Measurements from ENCODE around the gene RAB3GAP1. TPM values are rescaled to one million over a fixed set of nuclear protein-coding genes. Genes with fewer than 3 reads are reported as not detected.

RAB3GAP1 gene
- total and polyA plus RNA-seq, 12 donors, result 12.9 to 48.5 (median 33.8) TPM

GRCh38 chr2:135150725-135151124, 98.6 kb downstream of the RAB3GAP1 start:
- Histone ChIP-seq H3K4me1 (replicated peaks in 1 of 2) (peaks cover 7 to 8% of the 10 kb centered on the region in 2 donors), H3K36me3 (replicated peaks in 1 of 2) (peaks cover 0 to 42% of the 10 kb centered on the region in 2 donors), H3K27me3 (no peaks in the 10 kb centered on the region), H3K27ac (no peak overlapping the region), H3K4me3 (no peak overlapping the region), H3K9me3 (replicated peaks in 1 of 3) (no peaks in the 10 kb centered on the region)
- intact Hi-C loops (cut with DNase I), result no loop called here
- no peak for TF ChIP-seq POLR2A (IDR thresholded peaks at IDR 0.05)
- TF ChIP-seq CTCF (IDR thresholded peaks at IDR 0.05), result no peak
- DNase-seq, result no peak
- 86 to 95% (median 88%) methylated on average over 1 of the region's 1 CpG for WGBS, 4 donors

GRCh38 chr2:135151615-135152014, 99.5 kb downstream of the RAB3GAP1 start:
- H3K4me1 ChIP-seq (replicated peaks in 1 of 2), result peaks cover 7 to 8% of the 10 kb centered on the region in 2 donors
- no peak for DNase-seq
- TF ChIP-seq POLR2A (IDR thresholded peaks at IDR 0.05) (no peak), CTCF (IDR thresholded peaks at IDR 0.05) (no peak)
- intact Hi-C loops (cut with DNase I), result no loop called here
- peaks cover 0 to 42% of the 10 kb centered on the region in 2 donors for H3K36me3 ChIP-seq (replicated peaks in 1 of 2)
- H3K27me3 ChIP-seq, result no peaks in the 10 kb centered on the region
- no peaks in the 10 kb centered on the region for H3K9me3 ChIP-seq (replicated peaks in 1 of 3)
- no peak overlapping the region for H3K4me3 ChIP-seq
- WGBS, 4 donors, result 80 to 93% (median 90%) methylated on average over 3 of the region's 3 CpGs
- H3K27ac ChIP-seq, result no peak overlapping the region

- no peak for TF ChIP-seq POLR2A (IDR thresholded peaks at IDR 0.05)
- peaks cover 0 to 42% of the 10 kb centered on the region in 2 donors for H3K36me3 ChIP-seq (replicated peaks in 1 of 2)
Observed at GRCh38 chr2:135152361-135152760, 100.3 kb downstream of the RAB3GAP1 start.

GRCh38 chr2:135154962-135155361, 102.9 kb downstream of the RAB3GAP1 start:
- peaks cover 0 to 41% of the 10 kb centered on the region in 2 donors for H3K36me3 ChIP-seq (replicated peaks in 1 of 2)
- intact Hi-C loops (cut with DNase I), result no loop called here
- no peaks in the 10 kb centered on the region for H3K27me3 ChIP-seq
- DNase-seq, result no peak
- no peak for TF ChIP-seq CTCF (IDR thresholded peaks at IDR 0.05)
- no peak for TF ChIP-seq POLR2A (IDR thresholded peaks at IDR 0.05)
- no peaks in the 10 kb centered on the region for H3K4me1 ChIP-seq (replicated peaks in 1 of 2)
- no peaks in the 10 kb centered on the region for H3K9me3 ChIP-seq (replicated peaks in 1 of 3)
- no peak overlapping the region for H3K4me3 ChIP-seq
- H3K27ac ChIP-seq, result no peak overlapping the region

More at GRCh38 chr2:135152361-135152760, 100.3 kb downstream of the RAB3GAP1 start:
- no peaks in the 10 kb centered on the region for H3K9me3 ChIP-seq (replicated peaks in 1 of 3)
- WGBS, 4 donors, result 82 to 91% (median 87%) methylated on average over 1 of the region's 1 CpG
- peaks cover 7 to 8% of the 10 kb centered on the region in 2 donors for H3K4me1 ChIP-seq (replicated peaks in 1 of 2)
- H3K27ac ChIP-seq, result no peak overlapping the region
- no peak overlapping the region for H3K4me3 ChIP-seq
- no peak for DNase-seq
- intact Hi-C loops (cut with DNase I), result no loop called here
- no peaks in the 10 kb centered on the region for H3K27me3 ChIP-seq

GRCh38 chr2:135157856-135158255, 105.8 kb downstream of the RAB3GAP1 start:
- 78 to 98% (median 95%) methylated on average over 3 of the region's 3 CpGs for WGBS, 4 donors
- H3K4me1 ChIP-seq (replicated peaks in 1 of 2), result no peaks in the 10 kb centered on the region
- intact Hi-C loops (cut with DNase I), result no loop called here
- H3K9me3 ChIP-seq (replicated peaks in 1 of 3), result no peaks in the 10 kb centered on the region
- H3K36me3 ChIP-seq (replicated peaks in 1 of 2), result peaks cover 0 to 19% of the 10 kb centered on the region in 2 donors
- no peak for TF ChIP-seq CTCF (IDR thresholded peaks at IDR 0.05)
- DNase-seq, result no peak
- H3K27me3 ChIP-seq, result no peaks in the 10 kb centered on the region
- H3K4me3 ChIP-seq, result no peak overlapping the region
- H3K27ac ChIP-seq, result no peak overlapping the region

Data from adrenal gland (tissue), 12 donors.